ENCODE results near the gene ARVCF. TPM values are rescaled to one million over a fixed set of nuclear protein-coding genes. Genes with fewer than 3 reads are reported as not detected.

Gene ARVCF
- total and polyA plus RNA-seq, 2 of the 8 experiments (the other 6 are each of a cell fraction or from before 2014, with no cell fraction given): 31.0 to 43.2 TPM

DNA sequence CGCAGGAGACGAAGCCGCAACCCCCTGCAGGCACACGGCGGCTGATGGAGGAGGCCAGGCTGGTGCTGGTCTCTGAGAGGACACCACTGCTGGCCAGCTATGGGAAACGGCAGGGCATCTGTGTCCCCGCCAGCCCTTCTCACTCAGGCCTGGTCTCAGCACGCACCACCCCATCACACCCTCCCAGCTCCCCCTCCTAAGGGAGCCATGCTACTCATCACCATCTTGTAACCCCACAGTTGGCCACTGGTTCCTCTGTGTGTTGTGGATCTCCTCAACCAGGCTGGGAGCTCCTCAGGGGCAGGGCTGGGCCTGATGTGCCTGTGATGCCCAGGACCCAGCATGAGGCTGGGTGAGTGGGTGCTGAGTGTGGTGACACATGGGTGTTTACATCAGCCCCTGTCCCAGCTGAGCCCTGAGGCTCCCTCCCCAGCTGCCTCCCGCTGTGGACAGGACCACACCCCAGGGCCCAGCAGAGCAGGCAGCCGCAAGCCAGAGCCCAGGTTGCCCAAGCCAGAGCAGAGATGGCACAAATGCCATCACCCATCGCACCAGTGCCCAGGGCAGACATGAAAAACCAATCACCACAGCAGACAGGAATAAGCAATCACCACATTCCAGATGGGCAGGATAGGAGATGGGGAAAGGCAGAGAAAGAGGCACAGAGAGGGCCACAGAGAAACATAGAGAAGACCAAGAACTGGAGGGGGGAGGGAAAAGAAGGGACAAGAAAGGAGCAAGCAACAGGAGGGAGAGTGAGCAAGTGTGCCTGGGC, 8.2 kb downstream of the ARVCF start (continued):
- no peak for TF ChIP-seq USF2 (IDR thresholded peaks at IDR 0.05; ENCODE audit: low read length)
- TF ChIP-seq, protein P1, sequence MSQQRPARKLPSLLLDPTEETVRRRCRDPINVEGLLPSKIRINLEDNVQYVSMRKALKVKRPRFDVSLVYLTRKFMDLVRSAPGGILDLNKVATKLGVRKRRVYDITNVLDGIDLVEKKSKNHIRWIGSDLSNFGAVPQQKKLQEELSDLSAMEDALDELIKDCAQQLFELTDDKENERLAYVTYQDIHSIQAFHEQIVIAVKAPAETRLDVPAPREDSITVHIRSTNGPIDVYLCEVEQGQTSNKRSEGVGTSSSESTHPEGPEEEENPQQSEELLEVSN (IDR thresholded peaks at IDR 0.05): no peak
- no peak for TF ChIP-seq CBX5 (IDR thresholded peaks at IDR 0.05; ENCODE audit: low read depth, low read length)
- no peak for TF ChIP-seq KDM4A (IDR thresholded peaks at IDR 0.05; ENCODE audit: low read depth, low read length, severe bottlenecking)
- no peak for TF ChIP-seq RXRA (IDR thresholded peaks at IDR 0.05; ENCODE audit: insufficient read depth, low read depth, low read length)
